Measurements from ENCODE around the gene NPAS2.

The NPAS2 gene

GRCh38 chr2:100936972-100937542 lies 117.1 kb downstream of the NPAS2 start:
- no peak for DNase-seq (ENCODE audit: low read depth)

GRCh38 chr2:100938031-100939026 lies 118.4 kb downstream of the NPAS2 start:
- no peak for TF ChIP-seq CTCF (IDR thresholded peaks at IDR 0.05; ENCODE audit: control insufficient read depth, extremely low read depth, insufficient read depth)
- no peak for DNase-seq (ENCODE audit: low read depth)
- H3K4me3 ChIP-seq (ENCODE audit: low read depth, low read length): no peak overlapping the region

More at GRCh38 chr2:100936972-100937542, 117.1 kb downstream of the NPAS2 start:
- H3K4me3 ChIP-seq (ENCODE audit: low read depth, low read length): no peak overlapping the region
- no peak for TF ChIP-seq CTCF (IDR thresholded peaks at IDR 0.05; ENCODE audit: control insufficient read depth, extremely low read depth, insufficient read depth)

DNA sequence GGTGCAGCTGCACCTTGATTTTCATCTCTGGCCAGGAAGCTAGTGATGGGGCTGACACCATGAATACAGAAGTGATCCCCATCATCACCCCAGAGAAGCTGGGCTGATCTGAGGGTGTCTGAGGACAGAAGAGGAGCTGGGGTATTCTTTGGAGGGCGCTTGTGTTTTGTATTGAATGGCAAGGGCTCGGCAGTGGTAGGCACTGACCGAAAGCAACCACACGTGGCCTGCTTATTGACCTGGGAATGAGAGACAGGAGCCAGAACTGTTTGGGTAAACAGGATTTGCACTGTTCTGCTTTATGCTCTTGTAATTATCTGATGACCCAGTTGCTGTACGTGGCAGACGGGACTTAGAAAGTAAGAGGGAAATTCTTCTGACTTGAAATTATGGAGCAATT lies 119.5 kb downstream of the NPAS2 start:
- TF ChIP-seq CTCF (IDR thresholded peaks at IDR 0.05; ENCODE audit: control insufficient read depth, extremely low read depth, insufficient read depth): no peak
- DNase-seq (ENCODE audit: low read depth): no peak
- no peak overlapping the region for H3K4me3 ChIP-seq (ENCODE audit: low read depth, low read length)

- no peak for TF ChIP-seq CTCF (IDR thresholded peaks at IDR 0.05; ENCODE audit: control insufficient read depth, extremely low read depth, insufficient read depth)
- no peak for DNase-seq (ENCODE audit: low read depth)
- no peak overlapping the region for H3K4me3 ChIP-seq (ENCODE audit: low read depth, low read length)
These were observed 120.3 kb downstream of the NPAS2 start for GRCh38 chr2:100940240-100940639.

DNA sequence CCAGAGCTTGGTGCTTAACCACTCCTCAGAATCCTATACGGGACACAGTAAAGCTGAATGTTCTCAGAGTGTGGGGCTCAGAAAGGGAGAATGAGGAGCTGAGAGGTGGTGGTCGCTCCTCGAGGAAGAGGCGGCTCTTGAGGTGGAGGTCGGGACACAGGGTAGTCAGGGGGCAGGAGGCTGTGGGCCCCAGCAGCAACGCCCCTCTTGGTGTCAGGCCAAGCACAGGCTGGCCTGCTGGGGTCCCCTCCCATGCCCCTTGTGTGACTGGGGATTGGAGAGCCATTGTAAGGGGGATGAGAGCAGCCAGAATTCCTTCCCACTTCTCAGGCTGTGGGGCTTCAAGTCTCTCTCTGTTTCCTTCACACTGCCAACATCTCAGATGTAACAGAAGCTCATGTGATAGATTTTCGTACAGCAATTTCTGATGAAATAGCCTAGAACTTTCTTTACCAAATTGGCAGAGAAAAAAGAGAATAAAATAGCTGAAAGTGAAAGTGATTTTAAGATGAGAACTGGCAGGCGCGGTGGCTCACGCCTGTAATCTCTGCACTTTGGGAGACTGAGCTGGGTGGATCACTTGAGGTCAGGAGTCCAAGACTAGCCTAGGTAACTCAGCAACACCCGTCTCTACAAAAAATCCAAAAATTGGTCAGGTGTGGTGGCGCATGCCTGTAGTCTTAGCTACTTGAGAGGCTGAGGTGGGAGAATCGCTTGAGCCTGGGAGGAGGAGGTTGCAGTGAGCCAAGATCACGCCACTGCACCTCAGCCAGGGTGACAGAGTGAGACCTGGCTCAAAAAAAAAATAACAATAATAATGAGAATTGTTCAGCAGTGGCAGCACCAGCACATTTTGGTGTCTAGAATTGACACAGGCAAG lies 121.1 kb downstream of the NPAS2 start:
- DNase-seq (ENCODE audit: low read depth): no peak
- TF ChIP-seq CTCF (IDR thresholded peaks at IDR 0.05; ENCODE audit: control insufficient read depth, extremely low read depth, insufficient read depth): no peak
- no peak overlapping the region for H3K4me3 ChIP-seq (ENCODE audit: low read depth, low read length)

DNA sequence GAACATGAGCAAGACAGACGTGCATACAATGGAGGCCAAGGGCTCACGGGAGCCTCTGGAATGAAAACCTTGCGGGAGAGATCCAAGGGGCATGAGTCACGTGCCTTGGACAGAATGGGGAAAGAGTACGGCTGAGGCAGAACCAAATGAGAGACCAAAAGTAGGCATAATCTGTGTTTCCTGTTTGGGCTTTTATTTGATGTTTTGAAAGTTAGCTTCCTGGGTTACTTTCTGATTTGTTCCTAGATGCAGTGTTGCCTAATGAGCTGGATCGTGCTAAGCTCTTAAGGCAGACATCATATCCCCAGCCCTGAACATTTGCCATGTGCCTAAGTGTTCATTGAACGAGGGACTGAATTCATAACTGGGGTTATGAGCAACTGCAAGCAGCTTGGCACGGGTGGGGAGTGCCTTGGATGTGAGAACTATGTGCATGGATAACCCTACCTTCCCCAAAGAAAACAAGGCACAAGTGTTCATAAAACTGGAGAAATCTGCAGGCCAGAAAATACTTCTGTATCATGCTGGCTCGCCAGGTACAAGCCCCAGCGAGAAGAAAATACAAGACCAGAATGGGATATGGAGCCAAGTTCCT lies 121.8 kb downstream of the NPAS2 start:
- no peak for TF ChIP-seq CTCF (IDR thresholded peaks at IDR 0.05; ENCODE audit: control insufficient read depth, extremely low read depth, insufficient read depth)
- H3K4me3 ChIP-seq (ENCODE audit: low read depth, low read length): no peak overlapping the region
- no peak for DNase-seq (ENCODE audit: low read depth)

All from LNCaP clone FGC (cell line).